HG02610 (cell line): Measurements from ENCODE around the gene STARD13.

Source experiments
- ATAC-seq: cut with Tn5 transposase; IDR thresholded peaks from one replicate; pipeline ENCODE4 v1.9.1; 2021; ENCODE audit warnings: mild to moderate bottlenecking, moderate library complexity; ENCODE audit not compliant: unreplicated experiment

The STARD13 gene, protein sequence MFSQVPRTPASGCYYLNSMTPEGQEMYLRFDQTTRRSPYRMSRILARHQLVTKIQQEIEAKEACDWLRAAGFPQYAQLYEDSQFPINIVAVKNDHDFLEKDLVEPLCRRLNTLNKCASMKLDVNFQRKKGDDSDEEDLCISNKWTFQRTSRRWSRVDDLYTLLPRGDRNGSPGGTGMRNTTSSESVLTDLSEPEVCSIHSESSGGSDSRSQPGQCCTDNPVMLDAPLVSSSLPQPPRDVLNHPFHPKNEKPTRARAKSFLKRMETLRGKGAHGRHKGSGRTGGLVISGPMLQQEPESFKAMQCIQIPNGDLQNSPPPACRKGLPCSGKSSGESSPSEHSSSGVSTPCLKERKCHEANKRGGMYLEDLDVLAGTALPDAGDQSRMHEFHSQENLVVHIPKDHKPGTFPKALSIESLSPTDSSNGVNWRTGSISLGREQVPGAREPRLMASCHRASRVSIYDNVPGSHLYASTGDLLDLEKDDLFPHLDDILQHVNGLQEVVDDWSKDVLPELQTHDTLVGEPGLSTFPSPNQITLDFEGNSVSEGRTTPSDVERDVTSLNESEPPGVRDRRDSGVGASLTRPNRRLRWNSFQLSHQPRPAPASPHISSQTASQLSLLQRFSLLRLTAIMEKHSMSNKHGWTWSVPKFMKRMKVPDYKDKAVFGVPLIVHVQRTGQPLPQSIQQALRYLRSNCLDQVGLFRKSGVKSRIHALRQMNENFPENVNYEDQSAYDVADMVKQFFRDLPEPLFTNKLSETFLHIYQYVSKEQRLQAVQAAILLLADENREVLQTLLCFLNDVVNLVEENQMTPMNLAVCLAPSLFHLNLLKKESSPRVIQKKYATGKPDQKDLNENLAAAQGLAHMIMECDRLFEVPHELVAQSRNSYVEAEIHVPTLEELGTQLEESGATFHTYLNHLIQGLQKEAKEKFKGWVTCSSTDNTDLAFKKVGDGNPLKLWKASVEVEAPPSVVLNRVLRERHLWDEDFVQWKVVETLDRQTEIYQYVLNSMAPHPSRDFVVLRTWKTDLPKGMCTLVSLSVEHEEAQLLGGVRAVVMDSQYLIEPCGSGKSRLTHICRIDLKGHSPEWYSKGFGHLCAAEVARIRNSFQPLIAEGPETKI

DNA sequence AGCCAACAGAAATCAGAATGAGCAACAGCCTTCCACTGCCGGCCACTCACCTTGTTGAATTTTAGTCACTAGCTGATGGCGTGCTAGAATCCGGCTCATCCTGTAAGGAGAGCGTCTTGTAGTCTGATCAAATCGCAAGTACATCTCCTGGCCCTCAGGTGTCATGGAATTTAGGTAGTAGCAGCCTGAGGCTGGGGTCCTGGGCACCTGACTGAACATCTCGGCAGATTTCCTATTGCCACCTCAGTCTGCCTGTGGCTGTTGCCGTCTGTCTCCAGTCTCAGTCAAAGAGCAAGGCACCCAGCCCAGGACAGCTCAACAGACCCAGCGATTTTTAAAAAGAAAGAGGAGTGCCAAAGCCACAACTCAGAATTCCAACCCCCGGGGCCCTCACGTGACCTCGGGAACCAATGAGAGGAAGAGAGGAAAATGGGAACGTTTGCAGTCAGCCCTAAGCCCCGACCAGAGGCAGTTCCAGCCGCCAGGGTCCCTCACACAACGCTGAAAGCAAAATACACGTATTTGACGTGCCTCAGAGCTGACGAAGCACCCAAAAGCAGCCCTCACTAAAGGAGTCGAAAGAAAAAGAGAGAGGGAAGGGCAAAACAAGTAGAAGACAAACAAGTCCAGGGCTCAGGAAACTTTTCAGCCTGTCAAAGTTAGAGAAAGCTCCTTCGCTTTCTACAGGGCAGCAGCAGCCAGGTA is at the start of gene STARD13:
Gene STARD13, minus strand, starts transcription at position 336 of the 705 bp plus-strand sequence. Its CDS starts 117 bp downstream, at position 219.
- peak; percentile 78 for ATAC-seq

DNA sequence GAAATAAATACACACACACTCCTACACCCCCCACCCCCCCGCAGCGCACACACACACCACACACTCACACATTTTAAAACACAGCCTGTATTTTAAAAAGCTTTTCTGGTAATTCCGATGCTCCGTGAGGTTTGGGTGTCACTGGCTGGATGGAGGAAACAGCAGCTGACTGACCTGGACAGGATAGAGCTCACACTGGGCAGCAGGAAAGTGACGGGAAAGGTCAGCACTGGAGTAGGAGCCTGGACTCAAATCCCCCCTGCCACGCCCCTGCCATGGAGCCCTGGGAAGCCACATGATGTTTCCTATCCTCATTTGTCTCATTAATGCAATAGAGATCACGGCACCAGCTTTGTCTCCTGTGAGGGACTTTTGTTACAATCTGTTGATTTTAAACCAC is 49.3 kb upstream of the STARD13 start:
- no peak for ATAC-seq

DNA sequence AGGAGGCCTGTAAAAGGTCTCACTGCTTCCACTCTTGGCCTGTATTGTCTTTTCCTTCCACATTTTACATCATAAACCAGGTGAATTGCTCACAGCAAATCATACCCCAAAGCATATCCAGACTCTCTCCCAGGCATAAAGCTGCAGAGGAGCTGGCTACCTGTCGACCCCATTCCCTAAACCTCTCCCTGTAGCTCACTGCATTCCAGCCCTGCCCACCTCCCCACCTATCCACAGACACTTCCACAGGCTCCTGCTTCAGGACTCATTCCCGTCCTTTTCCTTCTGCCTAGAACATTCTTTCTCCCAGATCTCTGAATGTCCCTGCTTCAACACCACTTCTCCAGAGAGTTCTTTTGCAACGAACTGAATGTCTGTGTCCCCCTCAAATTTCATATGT is 46.4 kb upstream of the STARD13 start:
- ATAC-seq, result no peak

DNA sequence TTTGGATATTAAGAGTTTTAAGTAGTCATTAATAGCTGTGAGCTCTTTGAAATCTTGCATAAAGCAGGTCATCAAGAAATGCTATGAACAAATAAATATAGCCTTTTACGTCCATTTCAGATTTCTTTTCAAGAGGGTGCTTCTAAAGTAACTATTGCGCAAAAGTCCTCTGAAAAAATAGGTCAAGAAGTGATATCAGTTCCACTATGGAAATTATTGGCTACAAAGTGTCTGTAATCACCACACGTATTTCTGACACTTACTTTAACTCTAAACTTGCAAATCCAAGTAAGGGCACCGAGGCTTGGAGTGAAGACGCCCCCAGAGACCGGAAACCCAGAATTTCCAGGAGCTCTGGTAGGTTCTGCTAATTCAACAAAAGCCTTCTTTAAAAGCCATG is 44.9 kb upstream of the STARD13 start:
- ATAC-seq, result no peak

DNA sequence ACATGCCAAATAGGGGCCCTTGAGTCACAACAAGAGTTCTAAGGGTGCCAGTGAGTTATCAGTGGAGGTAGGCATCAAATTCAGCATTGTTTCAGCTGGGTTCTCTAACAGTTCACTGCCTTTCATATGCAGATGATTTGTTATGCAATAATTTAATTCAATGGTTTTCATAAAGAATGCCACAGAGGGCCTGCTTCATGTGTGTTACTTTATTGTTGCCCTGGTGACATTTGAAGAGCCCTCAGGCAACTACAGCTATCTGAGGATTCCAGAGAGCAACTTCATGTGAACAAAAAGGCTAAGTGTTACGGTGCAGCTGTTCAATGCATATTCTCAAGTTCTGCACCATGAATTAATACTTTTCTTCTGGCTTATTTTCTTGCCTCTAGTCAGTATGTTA is 43.1 kb upstream of the STARD13 start:
- no peak for ATAC-seq

DNA sequence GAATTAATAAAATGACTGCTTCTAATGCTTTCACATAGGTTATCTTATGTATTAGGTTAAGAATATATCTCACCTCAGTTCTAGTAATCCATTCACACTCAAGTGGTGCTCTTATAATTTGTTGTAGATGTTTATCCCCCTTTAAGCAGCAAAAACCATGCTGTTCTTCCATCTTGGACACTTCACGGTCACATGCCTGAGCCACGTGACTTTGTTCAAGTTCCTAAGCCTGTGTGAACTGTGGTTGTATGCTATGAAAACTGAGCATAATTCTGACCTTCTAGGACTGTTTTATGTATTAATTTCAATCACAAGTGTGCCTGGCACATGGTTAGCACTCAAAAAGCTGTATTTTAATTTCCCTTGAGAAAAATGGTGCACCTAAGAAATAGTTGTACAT is 41.2 kb upstream of the STARD13 start:
- ATAC-seq, result no peak

DNA sequence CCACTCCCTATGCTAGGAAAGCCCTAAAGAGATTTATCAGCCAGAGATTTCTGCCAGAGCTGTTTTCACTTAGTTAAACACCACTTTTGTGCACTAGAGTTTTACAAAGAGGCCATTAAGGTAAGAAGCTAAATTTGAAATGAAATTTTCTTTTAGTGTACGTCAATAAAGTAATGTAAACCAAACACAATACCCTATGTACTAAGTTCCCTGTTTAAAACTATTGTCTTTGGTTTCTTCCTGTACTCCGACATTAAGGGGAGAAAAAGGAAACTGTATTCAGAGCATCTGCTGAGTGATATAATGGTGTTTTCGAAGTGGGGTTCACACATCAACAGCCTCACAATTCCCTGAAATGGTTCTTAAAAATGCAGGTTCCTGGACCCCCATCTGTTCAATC is 40.7 kb upstream of the STARD13 start:
- ATAC-seq, result no peak

DNA sequence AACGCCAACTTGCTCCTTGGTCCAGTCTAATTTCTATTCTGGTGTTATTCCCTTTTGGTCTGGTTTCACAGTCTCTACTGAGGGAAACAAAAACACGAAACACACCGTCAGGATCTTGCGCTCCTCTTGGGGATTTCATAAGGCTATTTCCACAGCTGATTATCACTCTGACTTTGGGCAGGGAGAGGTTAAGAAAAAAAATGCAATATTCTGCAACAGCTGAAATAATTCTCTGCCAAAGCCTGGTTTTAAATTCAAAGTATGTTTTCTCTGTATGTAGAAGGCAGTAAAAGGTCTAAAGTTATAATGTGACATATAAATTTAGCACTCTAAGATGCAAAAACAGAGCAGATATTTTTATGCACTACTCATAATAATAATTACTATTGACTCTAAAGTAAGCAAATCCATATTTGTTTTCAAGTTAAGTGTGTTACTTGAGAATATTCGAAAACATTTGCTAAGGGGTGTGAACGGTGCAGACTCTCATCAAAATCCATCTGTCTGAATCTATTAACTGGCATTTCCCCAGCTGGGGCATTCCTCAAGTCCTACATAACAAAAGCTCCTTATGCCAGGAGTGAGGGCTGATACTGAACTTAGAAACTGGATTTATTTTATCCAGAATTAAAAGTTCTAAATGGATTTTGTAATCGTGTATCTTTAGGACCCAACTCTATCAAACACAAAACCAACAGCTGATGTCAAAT is 38.4 kb upstream of the STARD13 start:
- ATAC-seq, result no peak

DNA sequence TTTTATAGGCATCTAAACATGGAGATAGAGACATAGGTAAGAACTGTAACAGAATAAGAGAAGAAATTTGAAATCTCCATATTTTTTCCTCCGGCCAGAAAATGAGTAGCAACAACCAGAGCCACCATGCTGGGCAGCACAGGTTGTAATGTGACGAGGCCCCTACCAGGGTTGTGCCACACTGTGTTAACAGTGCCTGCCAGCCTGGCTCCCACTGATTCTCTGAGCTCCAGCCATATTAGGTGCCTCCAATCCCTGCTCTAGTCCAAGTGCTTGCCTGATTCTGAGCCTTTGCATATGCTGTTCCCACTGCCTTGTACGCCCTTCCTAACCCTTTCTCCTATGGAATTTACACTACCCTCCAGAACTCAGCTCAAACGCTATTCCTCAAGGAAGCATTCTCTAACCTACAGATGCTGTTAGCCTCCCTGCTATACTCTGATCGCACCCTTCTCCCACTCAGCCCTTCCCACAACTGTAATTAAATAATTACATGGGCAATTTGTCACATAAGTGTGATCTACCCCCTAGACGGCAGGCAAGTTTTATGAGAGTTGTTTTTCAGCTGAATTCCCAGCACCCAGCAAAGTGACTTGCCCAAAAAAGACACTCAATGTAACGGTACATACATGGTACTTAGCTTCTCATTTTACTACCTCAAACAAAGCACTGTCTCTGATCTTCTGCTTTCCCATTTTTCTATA is 37.6 kb upstream of the STARD13 start:
- no peak for ATAC-seq

DNA sequence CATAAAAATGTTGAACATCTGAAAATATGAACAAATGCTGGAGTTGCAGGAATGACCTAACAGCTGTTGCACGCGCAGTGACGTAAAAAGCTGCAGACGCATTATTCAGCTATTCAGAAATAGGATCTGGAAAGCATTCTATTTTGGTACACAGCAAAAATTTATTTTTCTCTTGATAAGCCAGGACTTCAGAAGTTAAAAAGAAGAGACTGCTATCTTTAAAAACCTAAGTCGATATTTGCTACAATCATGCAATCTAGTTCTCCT is 36.9 kb upstream of the STARD13 start:
- no peak for ATAC-seq

DNA sequence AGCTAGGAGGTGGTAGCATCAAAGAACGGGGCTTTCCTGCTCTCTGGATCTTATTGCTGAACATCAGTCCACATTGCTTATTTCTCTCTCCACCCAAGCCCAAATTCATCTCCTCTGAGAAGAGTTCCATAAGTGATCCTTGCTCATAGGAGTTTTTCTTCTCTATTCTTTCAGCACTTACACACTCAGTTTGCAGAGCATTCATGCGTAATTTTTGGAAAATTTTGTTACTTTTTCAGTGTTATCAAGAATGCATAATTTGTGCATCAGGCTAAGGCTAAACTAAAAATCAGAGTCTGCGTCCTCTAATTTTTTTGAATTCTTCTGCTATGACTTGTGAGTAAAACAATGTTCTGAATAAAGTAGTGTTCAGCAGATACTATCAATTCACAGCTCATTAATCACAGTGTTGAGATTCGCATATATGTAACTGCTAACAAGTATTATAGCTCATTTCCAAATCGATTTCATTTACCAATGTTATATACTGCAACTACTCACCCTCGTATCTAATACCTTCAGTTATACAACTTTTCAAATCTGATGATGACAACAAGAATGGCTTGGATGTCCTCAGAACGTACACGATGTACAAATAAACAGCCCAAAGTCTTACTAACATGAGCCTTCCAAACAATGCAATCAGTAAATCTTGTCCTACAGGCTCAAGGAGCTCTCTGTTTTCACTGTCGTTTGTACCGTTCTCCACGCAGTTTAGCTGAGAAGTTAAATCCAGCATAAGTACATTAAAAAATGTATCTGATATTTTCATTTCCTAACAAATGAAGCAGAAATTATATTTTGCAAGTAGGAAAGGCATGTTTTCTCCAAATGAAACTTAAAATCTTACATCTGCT is 36.4 kb upstream of the STARD13 start:
- ATAC-seq, result no peak

DNA sequence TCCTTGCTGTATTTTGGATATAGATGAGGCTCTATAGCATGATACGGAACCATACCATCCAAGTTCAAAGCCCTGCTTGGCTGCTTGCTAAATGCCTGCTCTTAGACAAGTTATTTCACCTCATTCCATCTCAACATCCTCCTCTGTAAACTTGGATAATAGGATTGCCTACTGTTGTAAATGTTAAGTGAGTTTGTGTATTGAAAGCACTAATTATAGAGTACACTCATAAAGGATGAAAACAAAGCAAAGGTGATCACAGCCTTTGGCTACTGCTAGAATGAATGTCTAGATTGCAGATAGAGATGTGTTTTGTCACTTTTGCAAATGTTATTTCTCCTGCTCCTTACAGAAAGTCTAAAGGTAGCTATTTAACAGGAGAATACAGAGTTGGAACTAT is 34.3 kb upstream of the STARD13 start:
- no peak for ATAC-seq

DNA sequence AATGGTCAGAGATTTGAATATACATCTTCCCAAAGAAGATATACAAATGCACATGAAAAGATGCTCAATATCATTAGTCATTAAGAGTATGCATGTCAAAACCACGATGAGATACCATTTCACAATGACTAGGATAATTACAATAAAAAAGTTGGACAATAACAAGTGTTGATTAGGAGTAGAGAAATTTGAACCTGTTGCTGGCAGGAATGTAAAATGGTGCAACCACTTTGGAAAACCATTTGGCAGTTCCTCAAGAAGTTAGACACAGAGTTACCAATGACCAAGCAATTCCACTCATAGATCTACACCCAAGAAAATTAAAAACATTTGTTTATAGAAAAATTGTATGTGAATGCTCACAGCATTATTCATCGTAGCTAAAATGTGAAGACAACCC is 33.2 kb upstream of the STARD13 start:
- no peak for ATAC-seq

DNA sequence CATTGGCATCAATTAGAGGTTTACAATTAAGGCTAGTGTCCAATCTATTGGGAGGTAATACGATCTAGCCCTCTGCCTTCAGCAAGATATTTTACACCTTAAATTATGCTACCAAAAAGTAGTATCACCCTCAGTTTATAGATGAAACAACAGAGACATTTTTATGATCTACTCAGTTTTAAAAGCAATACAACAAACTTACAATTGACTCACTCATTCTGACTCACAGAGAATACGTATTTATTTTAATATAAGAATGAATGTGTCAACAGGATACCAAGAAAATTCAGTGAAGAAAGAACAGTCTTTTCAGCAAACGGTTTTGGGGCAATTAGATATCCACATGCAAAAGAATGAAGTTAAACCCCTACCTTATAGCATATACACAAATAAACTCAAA is 32.5 kb upstream of the STARD13 start:
- no peak for ATAC-seq

DNA sequence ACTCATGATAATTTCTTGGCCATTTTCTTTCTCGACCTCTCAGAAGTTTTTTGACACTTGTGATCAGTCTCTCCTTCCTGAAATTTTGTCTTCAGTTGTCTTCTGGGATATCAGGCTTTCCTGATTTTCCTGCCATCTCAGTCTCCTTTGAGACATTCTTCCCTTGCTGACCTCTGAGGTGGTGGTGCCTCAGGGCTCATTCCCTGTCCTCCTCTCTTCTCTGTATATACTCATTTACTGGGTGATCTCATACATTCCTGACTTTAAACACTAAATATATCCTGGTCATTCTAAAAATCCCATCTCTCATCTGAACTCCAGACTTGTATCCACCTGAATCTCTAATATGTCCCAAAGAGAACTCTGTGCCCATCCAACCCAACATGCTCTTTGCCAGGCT is 31.3 kb upstream of the STARD13 start:
- no peak for ATAC-seq

DNA sequence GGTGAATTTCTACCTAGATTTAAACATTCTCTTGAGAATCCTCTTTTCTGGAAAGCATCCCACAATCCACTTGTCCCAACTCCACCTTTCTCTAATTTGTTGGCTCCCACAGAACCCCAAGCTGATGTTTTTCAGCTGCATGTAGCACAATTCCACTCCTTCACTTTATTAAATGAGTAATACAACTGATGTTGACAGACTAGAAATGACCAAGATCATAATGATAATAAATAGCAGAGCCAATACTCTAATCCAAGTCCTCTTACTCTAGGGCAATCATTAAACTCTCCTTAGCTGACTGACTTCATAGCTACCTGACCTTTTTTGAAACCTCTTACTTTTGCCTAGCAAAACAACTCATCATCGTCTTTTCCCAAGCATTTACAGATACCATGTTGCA is 27.9 kb upstream of the STARD13 start:
- ATAC-seq, result no peak

DNA sequence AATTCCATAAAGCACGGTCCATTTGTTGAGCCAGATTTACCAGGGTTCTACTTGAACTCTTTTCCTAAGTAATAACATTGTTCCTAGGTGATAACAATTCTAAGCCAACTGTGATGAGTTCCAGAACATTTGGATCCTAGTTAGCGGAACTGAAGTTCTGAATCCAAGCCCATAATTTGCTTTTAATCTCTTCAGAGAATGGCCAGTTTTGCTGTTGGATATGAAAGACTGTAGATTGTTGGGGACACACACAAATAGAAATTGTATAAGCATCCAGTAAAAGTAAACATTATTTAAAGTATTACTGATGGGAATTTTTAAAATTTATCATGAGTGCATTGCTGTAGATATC is 27.3 kb upstream of the STARD13 start:
- ATAC-seq, result no peak

DNA sequence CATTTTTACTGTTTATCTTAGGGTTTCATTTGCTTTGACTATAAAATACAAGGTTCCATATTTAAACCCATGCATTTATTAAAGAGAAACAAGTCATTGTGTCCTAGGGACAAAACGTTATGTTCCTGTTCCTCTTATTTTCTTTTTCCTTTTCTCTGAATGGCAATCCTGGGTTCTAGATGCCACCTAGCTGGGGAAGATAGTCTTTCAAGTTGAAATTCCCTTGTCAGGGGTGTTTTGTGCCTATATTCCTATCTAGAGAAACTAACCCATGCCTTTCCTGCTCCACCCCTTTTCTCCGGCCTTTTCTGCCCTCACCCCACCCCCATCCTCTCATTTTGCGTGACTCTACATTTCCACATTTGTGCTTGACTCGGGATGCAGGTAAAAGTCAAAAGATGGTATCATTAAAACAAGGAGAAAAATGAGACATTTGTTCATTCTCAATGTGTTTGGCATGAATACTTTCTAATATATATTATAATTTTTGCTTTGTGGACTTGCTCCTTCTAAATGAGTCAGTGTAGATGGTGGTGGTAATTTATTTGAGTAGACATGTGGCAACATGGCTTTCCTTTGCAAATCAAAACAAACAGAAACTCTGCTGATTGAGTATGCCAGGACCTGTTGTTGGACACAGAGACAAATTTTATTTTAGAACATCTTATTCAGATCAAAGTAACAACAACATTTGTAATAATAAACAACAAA is 26.8 kb upstream of the STARD13 start:
- ATAC-seq, result no peak

DNA sequence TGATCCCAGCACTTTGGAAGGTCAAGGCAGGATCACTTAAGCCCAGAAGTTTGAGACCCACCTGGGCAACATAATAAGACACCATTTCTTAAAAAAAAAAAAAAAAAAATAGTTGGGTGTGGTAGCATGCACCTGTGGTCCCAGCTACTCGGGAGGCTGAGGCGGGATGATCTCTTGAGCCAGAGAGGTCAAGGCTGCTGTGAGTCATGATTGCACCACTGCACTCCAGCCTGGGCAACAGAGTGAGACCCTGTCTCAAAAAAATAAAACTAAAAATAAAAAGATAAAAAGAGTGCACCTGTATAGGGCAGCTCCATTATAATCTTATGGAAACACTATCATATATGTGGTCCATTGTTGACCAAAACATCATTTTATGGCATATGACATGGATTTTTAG is 25.5 kb upstream of the STARD13 start:
- ATAC-seq, result no peak
